Measurements from ENCODE around the gene DPYSL4.
"Not testable (repeated sequence)": the region's sequence is repeated elsewhere in the genome, so short reads cannot be mapped to it uniquely, and the experiment has no call there.

DPYSL4 gene

DNA sequence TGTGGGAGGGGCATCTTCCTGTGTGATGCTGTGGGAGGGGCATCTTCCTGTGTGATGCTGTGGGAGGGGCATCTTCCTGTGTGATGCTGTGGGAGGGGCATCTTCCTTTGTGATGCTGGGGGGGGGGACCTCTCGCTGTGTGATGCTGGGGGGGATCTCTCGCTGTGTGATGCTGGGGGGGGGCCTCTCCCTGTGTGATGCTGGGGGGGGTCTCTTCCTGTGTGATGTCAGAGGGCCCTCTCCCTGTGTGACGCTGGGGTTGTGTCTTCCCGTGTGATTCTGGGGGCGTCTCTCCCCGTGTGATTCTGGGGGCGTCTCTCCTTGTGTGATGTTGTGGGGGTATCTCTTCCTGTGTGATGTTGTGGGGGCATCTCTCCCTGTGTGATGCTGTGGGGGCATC, 27.9 kb upstream of the DPYSL4 start:
- peaks cover 0 to 12% (median 0%) of the 10 kb centered on the region in 11 experiments; a peak in 5 of 22 replicates for H3K27me3 ChIP-seq
- H3K4me3 ChIP-seq = no peak overlapping the region
- no peaks in the 10 kb centered on the region for H3K9me3 ChIP-seq (replicated peaks in 1 of 11)
- H3K27ac ChIP-seq = peak overlapping the region in 1 of 11 experiments; percentile 34; a peak in 1 of 22 replicates
- no peak for TF ChIP-seq Cebpa-rat (IDR thresholded peaks at IDR 0.05)
- peak overlapping the region in 1 of 11 experiments; percentile 37; a peak in 1 of 22 replicates for H3K4me2 ChIP-seq
- H3K9ac ChIP-seq = no peak overlapping the region
- H4K20me1 ChIP-seq = peaks cover 0 to 11% (median 0%) of the 10 kb centered on the region in 11 experiments; a peak in 7 of 22 replicates
- peaks cover 21 to 38% (median 33%) of the 10 kb centered on the region in 10 experiments for H3K4me1 ChIP-seq
- H3K36me3 ChIP-seq = no peaks in the 10 kb centered on the region

DNA sequence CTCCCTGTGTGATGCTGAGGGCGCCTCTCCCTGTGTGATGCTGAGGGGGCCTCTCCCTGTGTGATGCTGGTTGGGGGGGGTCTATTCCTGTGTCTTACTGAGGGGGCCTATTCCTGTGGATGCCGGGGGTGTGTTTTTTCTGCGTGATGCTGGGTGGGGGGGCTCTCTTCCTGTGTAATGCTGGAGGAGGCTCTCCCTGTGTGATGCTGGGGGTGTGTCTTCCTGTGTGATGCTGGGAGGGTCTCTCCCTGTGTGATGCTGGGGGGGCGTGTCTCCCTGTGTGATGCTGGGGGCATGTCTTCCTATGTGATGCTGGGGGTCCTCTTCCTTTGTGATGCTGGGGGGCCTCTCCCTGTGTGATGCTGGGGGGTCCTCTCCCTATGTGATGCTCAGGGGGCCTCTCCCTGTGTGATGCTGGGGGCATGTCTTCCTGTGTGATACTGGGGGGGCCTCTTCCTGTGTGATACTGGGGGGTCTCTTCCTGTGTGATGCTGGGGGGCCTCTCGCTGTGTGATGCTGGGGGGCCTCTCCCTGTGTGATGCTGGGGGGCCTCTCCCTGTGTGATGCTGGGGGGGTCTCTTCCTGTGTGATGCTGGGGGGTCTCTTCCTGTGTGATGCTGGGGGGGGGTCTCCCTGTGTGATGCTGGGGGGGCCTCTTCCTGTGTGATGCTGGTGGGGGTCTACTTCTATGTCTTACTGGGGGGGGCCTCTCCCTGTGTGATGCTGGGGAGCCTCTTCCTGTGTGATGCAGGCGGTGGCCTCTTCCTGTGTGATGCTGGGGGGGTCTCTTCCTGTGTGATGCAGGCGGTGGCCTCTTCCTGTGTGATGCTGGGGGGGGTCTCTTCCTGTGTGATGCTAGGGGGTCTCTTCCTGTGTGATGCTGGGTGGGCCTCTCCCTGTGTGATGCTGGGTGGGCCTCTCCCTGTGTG, 27.2 kb upstream of the DPYSL4 start:
- not testable (repeated sequence) for H3K4me3 ChIP-seq; H3K36me3 ChIP-seq; H3K9me3 ChIP-seq (replicated peaks in 1 of 11); H3K9ac ChIP-seq
- peak overlapping the region in 1 of 11 experiments; percentile 34; a peak in 2 of 22 replicates for H3K27ac ChIP-seq
- H3K27me3 ChIP-seq = peaks cover 0 to 20% (median 5%) of the 10 kb centered on the region in 11 experiments; a peak in 10 of 22 replicates
- H4K20me1 ChIP-seq = peaks cover 0 to 16% (median 0%) of the 10 kb centered on the region in 11 experiments; a peak in 7 of 22 replicates
- H3K4me1 ChIP-seq = peaks cover 29 to 43% (median 37%) of the 10 kb centered on the region in 10 experiments
- peak overlapping the region in 5 of 11 experiments; percentile 6 to 37 (median 25); a peak in 4 of 22 replicates for H3K4me2 ChIP-seq

GRCh38 chr10:132160231-132160630, 26.5 kb upstream of the DPYSL4 start:
- H3K36me3 ChIP-seq; H3K4me2 ChIP-seq; H3K9me3 ChIP-seq (replicated peaks in 1 of 11); H3K9ac ChIP-seq; H3K27ac ChIP-seq; H3K4me3 ChIP-seq: not testable (repeated sequence)
- Histone ChIP-seq H3K27me3 (peaks cover 0 to 26% (median 7%) of the 10 kb centered on the region in 11 experiments; a peak in 11 of 22 replicates), H4K20me1 (peaks cover 0 to 16% (median 0%) of the 10 kb centered on the region in 11 experiments; a peak in 7 of 22 replicates), H3K4me1 (peaks cover 35 to 50% (median 44%) of the 10 kb centered on the region in 10 experiments)

DNA sequence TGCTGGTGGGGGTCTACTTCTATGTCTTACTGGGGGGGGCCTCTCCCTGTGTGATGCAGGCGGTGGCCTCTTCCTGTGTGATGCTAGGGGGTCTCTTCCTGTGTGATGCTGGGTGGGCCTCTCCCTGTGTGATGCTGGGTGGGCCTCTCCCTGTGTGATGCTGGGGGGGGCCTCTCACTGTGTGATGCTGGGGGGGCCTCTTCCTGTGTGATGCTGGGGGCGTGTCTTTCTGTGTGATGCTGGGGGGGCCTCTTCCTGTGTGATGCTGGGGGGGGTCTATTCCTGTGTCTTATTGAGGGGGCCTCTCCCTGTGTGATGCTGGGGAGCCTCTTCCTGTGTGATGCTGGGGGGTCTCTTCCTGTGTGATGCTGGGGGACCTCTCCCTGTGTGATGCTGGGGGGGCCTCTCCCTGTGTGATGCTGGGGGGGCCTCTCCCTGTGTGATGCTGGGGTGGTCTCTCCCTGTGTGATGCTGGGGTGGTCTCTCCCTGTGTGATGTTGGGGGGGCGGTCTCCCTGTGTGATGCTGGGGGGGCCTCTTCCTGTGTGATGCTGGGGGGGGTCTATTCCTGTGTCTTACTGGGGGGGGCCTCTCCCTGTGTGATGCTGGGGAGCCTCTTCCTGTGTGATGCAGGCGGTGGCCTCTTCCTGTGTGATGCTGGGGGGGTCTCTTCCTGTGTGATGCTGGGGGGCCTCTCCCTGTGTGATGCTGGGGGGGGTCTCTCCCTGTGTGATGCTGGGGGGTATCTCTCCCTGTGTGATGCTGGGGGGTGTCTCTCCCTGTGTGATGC, 25.7 kb upstream of the DPYSL4 start:
- not testable (repeated sequence) for H3K4me3 ChIP-seq; H3K9ac ChIP-seq; H3K36me3 ChIP-seq; H3K27ac ChIP-seq; H3K4me2 ChIP-seq; H3K9me3 ChIP-seq (replicated peaks in 1 of 11)
- peaks cover 0 to 28% (median 7%) of the 10 kb centered on the region in 11 experiments; a peak in 11 of 22 replicates for H3K27me3 ChIP-seq
- H4K20me1 ChIP-seq = peaks cover 0 to 16% (median 0%) of the 10 kb centered on the region in 11 experiments; a peak in 7 of 22 replicates
- H3K4me1 ChIP-seq = peaks cover 37 to 58% (median 52%) of the 10 kb centered on the region in 10 experiments

DNA sequence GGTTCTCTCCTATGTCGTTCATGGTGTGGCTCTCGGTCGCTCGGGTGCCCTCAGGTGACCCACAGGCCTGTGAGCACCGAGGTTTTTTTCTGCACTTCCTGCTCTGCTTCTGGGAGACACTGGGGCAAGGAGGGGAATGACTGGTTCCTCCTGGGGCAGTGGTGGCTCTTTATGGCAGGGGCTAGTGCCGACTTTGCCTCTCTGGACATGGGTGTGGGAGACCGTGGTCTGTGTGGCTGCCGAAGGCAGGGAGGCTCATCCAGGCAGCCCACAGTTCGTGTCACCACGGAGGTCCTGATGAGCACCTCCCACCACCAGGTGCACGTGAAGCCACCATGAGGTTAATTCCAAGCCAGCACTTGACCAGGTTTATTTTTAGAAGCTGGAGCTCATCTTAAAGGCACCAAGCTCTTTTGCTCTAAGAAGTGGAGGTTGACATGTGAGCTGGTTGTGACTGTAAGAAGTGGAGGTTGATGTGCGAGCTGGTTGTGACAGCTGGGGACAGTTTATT, 24.7 kb upstream of the DPYSL4 start:
- Histone ChIP-seq H3K27me3 (peaks cover 0 to 30% (median 7%) of the 10 kb centered on the region in 11 experiments; a peak in 11 of 22 replicates), H3K27ac (peak overlapping the region in 7 of 11 experiments; percentile 8 to 48 (median 23); a peak in 7 of 22 replicates), H3K36me3 (no peaks in the 10 kb centered on the region), H3K4me3 (no peak overlapping the region), H3K9me3 (replicated peaks in 1 of 11) (no peaks in the 10 kb centered on the region), H3K4me2 (peak overlapping the region; percentile 66 to 97 (median 88)), H3K4me1 (peaks cover 48 to 68% (median 62%) of the 10 kb centered on the region in 10 experiments), H4K20me1 (peaks cover 0 to 16% (median 0%) of the 10 kb centered on the region in 11 experiments; a peak in 7 of 22 replicates), H3K9ac (peak overlapping the region in 4 of 11 experiments; percentile 2 to 47 (median 28); a peak in 4 of 22 replicates)
- TF ChIP-seq Cebpa-rat (IDR thresholded peaks at IDR 0.05) = no peak

- TF ChIP-seq Cebpa-rat (IDR thresholded peaks at IDR 0.05) = no peak
- no peaks in the 10 kb centered on the region for H3K9me3 ChIP-seq (replicated peaks in 1 of 11)
- no peaks in the 10 kb centered on the region for H3K36me3 ChIP-seq
- H3K4me3 ChIP-seq = peak overlapping the region in 5 of 10 experiments; percentile 18 to 36 (median 33); a peak in 6 of 20 replicates
- peaks cover 0 to 16% (median 0%) of the 10 kb centered on the region in 11 experiments; a peak in 7 of 22 replicates for H4K20me1 ChIP-seq
- peaks cover 0 to 34% (median 7%) of the 10 kb centered on the region in 11 experiments; a peak in 11 of 22 replicates for H3K27me3 ChIP-seq
- H3K4me2 ChIP-seq = peak overlapping the region; percentile 72 to 97 (median 88)
- peak overlapping the region in 4 of 11 experiments; percentile 22 to 56 (median 43); a peak in 6 of 22 replicates for H3K9ac ChIP-seq
- H3K27ac ChIP-seq = peak overlapping the region in 3 of 11 experiments; percentile 17 to 41 (median 33); a peak in 3 of 22 replicates
- H3K4me1 ChIP-seq = peaks cover 51 to 73% (median 67%) of the 10 kb centered on the region in 10 experiments
These were observed 24.0 kb upstream of the DPYSL4 start for GRCh38 chr10:132162590-132163277.

DNA sequence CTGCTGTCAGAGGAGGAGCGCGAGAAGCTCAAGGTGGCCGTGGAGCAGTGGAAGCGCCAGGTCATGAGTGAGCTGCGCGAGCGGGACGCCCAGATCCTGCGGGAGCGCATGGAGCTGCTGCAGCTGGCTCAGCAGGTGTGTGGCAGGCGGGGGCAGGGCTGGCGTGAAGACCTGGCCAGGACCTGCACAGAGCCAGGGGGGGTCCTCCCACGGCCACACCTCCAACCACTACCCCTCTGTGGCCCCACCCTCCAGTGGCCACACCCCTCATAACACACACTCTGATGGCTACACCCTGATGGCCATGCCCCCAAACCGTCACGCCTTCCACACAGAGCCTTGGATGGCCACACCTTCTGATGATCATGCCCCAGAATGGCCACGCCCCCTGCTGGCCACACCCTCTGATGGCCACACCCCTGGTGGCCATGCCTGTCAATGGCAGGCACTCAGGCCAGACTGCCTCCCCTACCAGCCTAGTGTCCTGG, 23.4 kb upstream of the DPYSL4 start:
- peaks cover 0 to 34% (median 7%) of the 10 kb centered on the region in 11 experiments; a peak in 11 of 22 replicates for H3K27me3 ChIP-seq
- H3K4me2 ChIP-seq = peak overlapping the region; percentile 72 to 97 (median 88)
- TF ChIP-seq Cebpa-rat (IDR thresholded peaks at IDR 0.05) = no peak
- H3K4me3 ChIP-seq = peak overlapping the region in 5 of 10 experiments; percentile 18 to 36 (median 33); a peak in 6 of 20 replicates
- H3K9ac ChIP-seq = peak overlapping the region in 4 of 11 experiments; percentile 24 to 56 (median 43); a peak in 7 of 22 replicates
- H3K27ac ChIP-seq = peak overlapping the region in 3 of 11 experiments; percentile 17 to 41 (median 33); a peak in 3 of 22 replicates
- H3K36me3 ChIP-seq = no peaks in the 10 kb centered on the region
- no peaks in the 10 kb centered on the region for H3K9me3 ChIP-seq (replicated peaks in 1 of 11)
- H4K20me1 ChIP-seq = peaks cover 0 to 16% (median 0%) of the 10 kb centered on the region in 11 experiments; a peak in 8 of 22 replicates
- peaks cover 51 to 76% (median 68%) of the 10 kb centered on the region in 10 experiments for H3K4me1 ChIP-seq

Data from BLaER1 treated with 17β-estradiol and CSF1 and Interleukin-3, amounts not matched to agents 10 nM and 100 nM (cell line).